ENCODE results near the gene FAM98C.
"Not testable (repeated sequence)": the region's sequence is repeated elsewhere in the genome, so short reads cannot be mapped to it uniquely, and the experiment has no call there.

The FAM98C gene

GRCh38 chr19:38399537-38399936 is 3.4 kb upstream of the FAM98C start:
- DNase-seq = no peak

GRCh38 chr19:38400361-38400760 is 2.5 kb upstream of the FAM98C start:
- DNase-seq = no peak

GRCh38 chr19:38401148-38401547 is 1.7 kb upstream of the FAM98C start:
- DNase-seq = no peak

GRCh38 chr19:38402623-38402966 is 298 bp upstream of the FAM98C start:
- no peak for DNase-seq

- no peak for DNase-seq
Observed at GRCh38 chr19:38404858-38405257, 2.0 kb downstream of the FAM98C start.

GRCh38 chr19:38405276-38405675 is 2.4 kb downstream of the FAM98C start:
- DNase-seq = no peak

- no peak for DNase-seq
Observed at GRCh38 chr19:38409631-38410133, 6.8 kb downstream of the FAM98C start.

- not testable (repeated sequence) for DNase-seq
Observed at GRCh38 chr19:38410407-38410806, 7.5 kb downstream of the FAM98C start.

GRCh38 chr19:38411041-38411712 is 8.3 kb downstream of the FAM98C start:
- no peak for DNase-seq

- DNase-seq = not testable (repeated sequence)
Observed at GRCh38 chr19:38411898-38412297, 9.0 kb downstream of the FAM98C start.

GRCh38 chr19:38412491-38412890 is 9.6 kb downstream of the FAM98C start:
- no peak for DNase-seq

- DNase-seq = no peak
Observed at GRCh38 chr19:38412961-38413360, 10.1 kb downstream of the FAM98C start.

- DNase-seq = no peak
Observed at GRCh38 chr19:38413416-38413815, 10.5 kb downstream of the FAM98C start.

- DNase-seq = no peak
Observed at GRCh38 chr19:38417146-38417543, 14.3 kb downstream of the FAM98C start.

- peak; percentile 23 for DNase-seq
Observed at GRCh38 chr19:38417544-38418506, 14.9 kb downstream of the FAM98C start.

GRCh38 chr19:38420935-38421334 is 18.0 kb downstream of the FAM98C start:
- DNase-seq = no peak

- DNase-seq = no peak
Observed at GRCh38 chr19:38421856-38422255, 19.0 kb downstream of the FAM98C start.

GRCh38 chr19:38422438-38422837 is 19.5 kb downstream of the FAM98C start:
- DNase-seq = no peak

GRCh38 chr19:38424272-38424671 is 21.4 kb downstream of the FAM98C start:
- DNase-seq = no peak

GRCh38 chr19:38425222-38425809 is 22.4 kb downstream of the FAM98C start:
- DNase-seq = no peak

- DNase-seq = no peak
Observed at GRCh38 chr19:38425810-38426466, 23.0 kb downstream of the FAM98C start, which contains the start of gene RASGRP4. RASGRP4 (minus strand) TSS chr19:38426219; CDS start chr19:38426091, 128 bp downstream.

GRCh38 chr19:38427035-38427677 is 24.3 kb downstream of the FAM98C start:
- not testable (repeated sequence) for DNase-seq
